Fibroblast of pulmonary artery (primary cell): Measurements from ENCODE around the gene ACY1.

Experiments
- DNase-seq: peaks from one replicate; pipeline ENCODE4 v3.0.0-alpha.2; 2010; ENCODE audit warnings: low read depth
- H3K4me3 ChIP-seq: replicated peaks from 2 replicates; pipeline ENCODE4 v1.5.1; 2011; ENCODE audit warnings: low read depth, mild to moderate bottlenecking, control low read depth, low read length, moderate library complexity
- TF ChIP-seq, protein P1 (sequence below): IDR thresholded peaks from 2 replicates; pipeline ENCODE4 v1.5.1; 2011; ENCODE audit warnings: mild to moderate bottlenecking, control low read depth, low read length, inconsistent platforms; ENCODE audit errors: missing control alignments

ACY1 gene

DNA sequence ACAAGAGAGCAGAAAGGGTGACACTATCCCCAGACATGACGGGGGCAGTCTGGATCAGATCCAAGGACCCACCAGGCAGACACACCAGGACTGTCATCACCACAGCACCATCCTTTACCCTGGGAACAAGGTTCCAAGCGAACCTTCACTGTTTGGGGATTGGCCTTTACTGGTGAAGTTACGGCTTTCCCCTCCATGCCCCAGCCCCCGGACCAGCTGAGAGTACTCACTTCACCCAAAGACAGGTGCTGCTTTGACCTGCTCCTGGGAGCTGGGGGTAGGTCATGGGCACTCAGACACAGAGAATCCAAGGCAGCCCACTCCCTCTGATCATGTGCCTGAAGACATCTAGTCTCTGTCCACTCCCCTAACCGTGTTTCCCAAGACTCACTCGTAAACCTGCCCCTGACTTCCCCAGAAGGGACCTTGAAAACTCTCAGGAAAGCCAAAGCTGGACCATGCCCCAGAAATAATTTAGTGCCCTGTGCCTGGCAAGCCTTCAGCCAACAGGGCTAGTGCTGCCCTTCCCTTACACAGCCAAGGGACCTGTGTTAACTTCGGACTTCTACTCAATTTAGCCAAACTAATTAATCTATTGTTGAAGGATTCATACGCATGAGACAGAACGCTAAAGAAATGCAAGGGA lies 44.4 kb upstream of the ACY1 start:
- H3K4me3 ChIP-seq: no peak overlapping the region
- no peak for DNase-seq
- TF ChIP-seq, protein P1, sequence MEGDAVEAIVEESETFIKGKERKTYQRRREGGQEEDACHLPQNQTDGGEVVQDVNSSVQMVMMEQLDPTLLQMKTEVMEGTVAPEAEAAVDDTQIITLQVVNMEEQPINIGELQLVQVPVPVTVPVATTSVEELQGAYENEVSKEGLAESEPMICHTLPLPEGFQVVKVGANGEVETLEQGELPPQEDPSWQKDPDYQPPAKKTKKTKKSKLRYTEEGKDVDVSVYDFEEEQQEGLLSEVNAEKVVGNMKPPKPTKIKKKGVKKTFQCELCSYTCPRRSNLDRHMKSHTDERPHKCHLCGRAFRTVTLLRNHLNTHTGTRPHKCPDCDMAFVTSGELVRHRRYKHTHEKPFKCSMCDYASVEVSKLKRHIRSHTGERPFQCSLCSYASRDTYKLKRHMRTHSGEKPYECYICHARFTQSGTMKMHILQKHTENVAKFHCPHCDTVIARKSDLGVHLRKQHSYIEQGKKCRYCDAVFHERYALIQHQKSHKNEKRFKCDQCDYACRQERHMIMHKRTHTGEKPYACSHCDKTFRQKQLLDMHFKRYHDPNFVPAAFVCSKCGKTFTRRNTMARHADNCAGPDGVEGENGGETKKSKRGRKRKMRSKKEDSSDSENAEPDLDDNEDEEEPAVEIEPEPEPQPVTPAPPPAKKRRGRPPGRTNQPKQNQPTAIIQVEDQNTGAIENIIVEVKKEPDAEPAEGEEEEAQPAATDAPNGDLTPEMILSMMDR: no peak

DNA sequence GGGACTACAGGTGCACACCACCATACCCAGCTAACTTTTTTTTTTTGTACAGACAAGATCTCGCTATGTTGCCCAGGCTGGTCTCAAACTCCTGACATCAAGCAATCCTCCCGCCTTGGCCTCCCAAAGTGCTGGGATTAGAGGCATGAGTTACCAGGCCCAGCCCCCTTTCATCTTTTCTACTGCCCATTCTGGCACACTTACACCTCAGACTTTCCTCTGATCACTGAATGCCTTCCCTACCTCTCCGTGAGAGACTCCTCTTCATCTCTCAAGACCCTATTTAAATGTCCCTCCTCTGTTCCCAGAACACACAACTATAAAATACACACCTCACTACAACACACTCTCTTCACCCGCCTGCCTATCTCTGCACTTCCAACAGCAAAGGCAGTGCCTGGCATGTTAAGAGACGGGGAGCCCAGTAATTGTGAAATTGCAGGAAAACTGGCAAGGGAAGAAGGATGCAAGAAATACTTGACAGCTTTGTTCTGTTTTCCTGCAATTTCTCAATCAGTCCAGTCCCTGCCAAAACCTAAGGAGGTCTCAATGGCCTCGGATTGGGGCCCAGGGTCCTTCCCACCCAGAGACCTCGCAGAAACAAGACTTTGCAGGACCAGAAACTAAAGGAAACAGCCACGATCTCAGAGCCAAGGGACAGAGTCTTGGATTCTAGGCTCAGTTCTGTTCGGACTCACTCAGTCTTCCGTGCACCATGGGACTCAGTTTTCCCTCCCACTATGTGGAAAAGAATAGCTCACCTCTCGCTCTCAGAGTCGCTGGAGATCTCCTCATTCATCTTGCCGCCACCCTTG lies 42.5 kb upstream of the ACY1 start:
- TF ChIP-seq, protein P1: no peak
- DNase-seq: peak; percentile 70
- peak overlapping the region; percentile 85 for H3K4me3 ChIP-seq

DNA sequence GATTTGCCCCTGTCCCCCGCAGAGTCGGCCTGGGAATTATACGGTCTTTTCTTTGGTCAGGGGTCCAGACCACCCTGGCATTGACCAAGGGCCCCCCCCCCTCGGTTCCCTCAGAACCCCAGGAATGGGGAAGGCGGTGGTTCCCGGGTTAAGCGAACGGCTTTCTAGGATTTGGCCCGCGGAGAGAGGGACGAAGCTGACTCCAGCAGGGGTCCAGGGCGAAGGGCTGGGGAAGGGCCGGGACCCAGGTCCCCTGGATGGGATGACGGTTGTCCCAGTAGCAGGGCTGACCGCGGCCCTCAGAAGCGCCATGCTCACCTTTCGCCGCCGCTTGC lies 41.9 kb upstream of the ACY1 start:
- H3K4me3 ChIP-seq: peak overlapping the region; percentile 85
- TF ChIP-seq, protein P1: no peak
- no peak for DNase-seq

- peak within 1 kb of the TSS; percentile 85 for H3K4me3 ChIP-seq
- DNase-seq: peak; percentile 100
- TF ChIP-seq, protein P1: peak; percentile 93
These were observed 41.3 kb upstream of the ACY1 start, which contains the start of the genes PARP3 and RRP9 for GRCh38 chr3:51941798-51942602. PARP3 (plus strand) TSS chr3:51942363; CDS start chr3:51943356, 993 bp downstream. RRP9 (minus strand) TSS chr3:51941904; CDS start chr3:51941867, 37 bp downstream.

DNA sequence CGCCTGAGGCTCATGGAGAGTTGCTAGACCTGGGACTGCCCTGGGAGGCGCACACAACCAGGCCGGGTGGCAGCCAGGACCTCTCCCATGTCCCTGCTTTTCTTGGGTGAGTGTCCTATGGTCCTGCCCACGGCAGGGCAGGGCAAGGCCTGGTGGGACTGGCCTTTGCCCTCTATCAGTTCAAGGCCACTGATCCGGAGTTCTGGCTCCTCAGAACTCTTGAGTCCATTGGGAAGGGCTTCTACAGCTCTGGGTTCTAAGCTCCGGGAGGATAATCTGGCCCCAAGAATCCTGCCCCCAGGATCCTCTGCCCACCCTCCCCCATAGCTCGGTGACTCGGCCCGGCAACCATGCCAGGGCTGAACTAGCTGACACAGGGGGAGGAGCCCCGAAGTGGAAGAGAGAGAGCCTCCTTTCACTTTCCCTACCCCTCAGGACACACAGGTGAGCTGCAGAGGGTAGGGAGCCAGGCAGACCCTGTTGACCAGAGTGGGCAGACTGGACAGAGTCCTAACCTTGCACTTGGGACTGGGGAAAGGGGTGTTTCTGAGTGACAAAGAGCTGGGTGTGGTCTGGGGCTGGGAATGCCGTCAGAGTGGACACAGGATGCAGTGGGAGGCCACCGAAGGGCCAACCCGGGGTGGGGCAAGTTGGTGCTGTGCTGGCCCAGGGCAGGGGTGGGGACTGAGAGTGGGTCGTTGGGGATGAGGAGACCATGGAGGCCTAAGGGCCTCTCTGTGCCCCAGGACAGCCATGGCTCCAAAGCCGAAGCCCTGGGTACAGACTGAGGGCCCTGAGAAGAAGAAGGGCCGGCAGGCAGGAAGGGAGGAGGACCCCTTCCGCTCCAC lies 40.5 kb upstream of the ACY1 start:
- peak; percentile 38 for DNase-seq
- TF ChIP-seq, protein P1: no peak
- peak overlapping the region; percentile 52 for H3K4me3 ChIP-seq
